Bronchial epithelial cell (primary cell): ENCODE results near the gene SLC25A21. TPM values are rescaled to one million over a fixed set of nuclear protein-coding genes. Genes with fewer than 3 reads are reported as not detected.

ENCODE experiments used
- DNase-seq: peaks from one replicate; pipeline ENCODE4 v3.0.0-alpha.2; 2010; ENCODE audit warnings: low read depth
- FAIRE-seq: peaks from 2 replicates; lab custom pipeline; 2011; peaks lifted over from hg19 to GRCh38; lab: Jason Lieb, UNC
- H3K27me3 ChIP-seq: 2 replicates; pipeline ENCODE4 v1.5.1; 2011; ENCODE audit warnings: low read length; ENCODE audit not compliant: control insufficient read depth, insufficient read depth
- H3K36me3 ChIP-seq: 2 replicates; pipeline ENCODE4 v1.5.1; 2011; ENCODE audit warnings: low read length; ENCODE audit not compliant: control insufficient read depth, insufficient read depth
- H3K4me3 ChIP-seq: 2 replicates; pipeline ENCODE4 v1.5.1; 2011; ENCODE audit warnings: mild to moderate bottlenecking, low read depth, low read length, control low read depth
- total RNA-seq: library from RNA; depleted of rRNA; stranded (reverse); fragments of >200 nt; gene quantifications from 2 replicates; pipeline ENCODE4 v1.2.1, GENCODE V29; 2014
- TF ChIP-seq, protein P1 (sequence below): IDR thresholded peaks from 2 replicates; pipeline ENCODE4 v1.5.1; 2011; ENCODE audit warnings: mild to moderate bottlenecking, moderate library complexity, low read length, control low read depth, inconsistent platforms; ENCODE audit not compliant: insufficient read depth, severe bottlenecking

SLC25A21 gene
- total RNA-seq, 1 donor from 2014 or later, result 0.53 TPM

- Histone ChIP-seq H3K27me3 (no peaks in the 10 kb centered on the region), H3K4me3 (no peak overlapping the region), H3K36me3 (no peaks in the 10 kb centered on the region)
- FAIRE-seq (no peak), DNase-seq (no peak)
- TF ChIP-seq, protein P1, sequence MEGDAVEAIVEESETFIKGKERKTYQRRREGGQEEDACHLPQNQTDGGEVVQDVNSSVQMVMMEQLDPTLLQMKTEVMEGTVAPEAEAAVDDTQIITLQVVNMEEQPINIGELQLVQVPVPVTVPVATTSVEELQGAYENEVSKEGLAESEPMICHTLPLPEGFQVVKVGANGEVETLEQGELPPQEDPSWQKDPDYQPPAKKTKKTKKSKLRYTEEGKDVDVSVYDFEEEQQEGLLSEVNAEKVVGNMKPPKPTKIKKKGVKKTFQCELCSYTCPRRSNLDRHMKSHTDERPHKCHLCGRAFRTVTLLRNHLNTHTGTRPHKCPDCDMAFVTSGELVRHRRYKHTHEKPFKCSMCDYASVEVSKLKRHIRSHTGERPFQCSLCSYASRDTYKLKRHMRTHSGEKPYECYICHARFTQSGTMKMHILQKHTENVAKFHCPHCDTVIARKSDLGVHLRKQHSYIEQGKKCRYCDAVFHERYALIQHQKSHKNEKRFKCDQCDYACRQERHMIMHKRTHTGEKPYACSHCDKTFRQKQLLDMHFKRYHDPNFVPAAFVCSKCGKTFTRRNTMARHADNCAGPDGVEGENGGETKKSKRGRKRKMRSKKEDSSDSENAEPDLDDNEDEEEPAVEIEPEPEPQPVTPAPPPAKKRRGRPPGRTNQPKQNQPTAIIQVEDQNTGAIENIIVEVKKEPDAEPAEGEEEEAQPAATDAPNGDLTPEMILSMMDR, result no peak
Measured at GRCh38 chr14:37098132-37098531, 74.3 kb downstream of the SLC25A21 start.

DNA sequence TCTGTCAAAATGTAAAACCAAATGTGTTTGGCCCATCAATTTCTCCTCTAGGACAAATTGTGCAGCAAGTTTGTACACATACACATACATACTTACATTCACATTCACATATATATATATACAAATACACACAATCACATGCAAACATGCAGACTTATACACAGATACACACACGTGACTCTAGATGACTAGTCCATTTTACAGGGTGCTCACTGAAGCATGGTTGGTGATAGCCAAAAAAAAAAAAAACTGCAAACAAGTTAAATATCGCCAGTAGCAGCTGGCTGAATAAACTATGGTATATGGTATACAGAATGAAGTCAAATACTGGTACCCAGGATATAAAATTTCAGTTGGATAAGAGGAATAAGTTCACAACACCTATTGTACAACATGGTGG lies 77.9 kb downstream of the SLC25A21 start:
- H3K4me3 ChIP-seq, result no peak overlapping the region
- no peaks in the 10 kb centered on the region for H3K36me3 ChIP-seq
- TF ChIP-seq, protein P1, result no peak
- no peaks in the 10 kb centered on the region for H3K27me3 ChIP-seq
- FAIRE-seq (no peak), DNase-seq (no peak)

GRCh38 chr14:37093364-37093763 lies 79.0 kb downstream of the SLC25A21 start:
- Histone ChIP-seq H3K4me3 (no peak overlapping the region), H3K27me3 (no peaks in the 10 kb centered on the region), H3K36me3 (no peaks in the 10 kb centered on the region)
- TF ChIP-seq, protein P1, result no peak
- no peak for FAIRE-seq
- DNase-seq, result peak; percentile 52

DNA sequence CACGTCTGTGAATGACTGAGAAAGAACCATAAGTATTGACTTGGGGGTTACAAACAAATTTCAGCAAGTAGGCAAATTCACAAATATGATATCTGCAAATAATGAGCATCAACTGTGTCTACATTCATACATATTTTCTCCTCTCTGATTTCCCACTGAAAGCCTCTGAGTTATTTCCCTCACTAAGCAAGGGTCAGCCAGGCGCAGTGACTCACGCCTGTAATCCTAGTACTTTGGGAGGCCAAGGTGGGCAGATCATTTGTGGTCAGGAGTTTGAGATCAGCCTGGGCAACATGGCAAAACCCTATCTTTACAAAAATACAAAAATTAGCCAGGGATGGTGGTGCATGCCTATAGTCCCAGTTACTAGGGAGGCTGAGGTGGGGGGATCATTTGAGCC lies 80.8 kb downstream of the SLC25A21 start:
- no peak overlapping the region for H3K4me3 ChIP-seq
- H3K27me3 ChIP-seq, result no peaks in the 10 kb centered on the region
- TF ChIP-seq, protein P1, result no peak
- FAIRE-seq (no peak), DNase-seq (no peak)
- H3K36me3 ChIP-seq, result no peaks in the 10 kb centered on the region

GRCh38 chr14:37090026-37090425 lies 82.4 kb downstream of the SLC25A21 start:
- TF ChIP-seq, protein P1, result no peak
- FAIRE-seq (no peak), DNase-seq (no peak)
- H3K36me3 ChIP-seq, result no peaks in the 10 kb centered on the region
- no peak overlapping the region for H3K4me3 ChIP-seq
- H3K27me3 ChIP-seq, result no peaks in the 10 kb centered on the region

GRCh38 chr14:37089410-37089809 lies 83.0 kb downstream of the SLC25A21 start:
- Histone ChIP-seq H3K27me3 (no peaks in the 10 kb centered on the region), H3K36me3 (no peaks in the 10 kb centered on the region), H3K4me3 (no peak overlapping the region)
- TF ChIP-seq, protein P1, result no peak
- DNase-seq, result no peak
- FAIRE-seq, result no peak
